ENCODE measurements around the gene ZIC5.

GRCh38 chr13:99998261-99998660, 26.7 kb upstream of the ZIC5 start:
- TF ChIP-seq, protein P1, sequence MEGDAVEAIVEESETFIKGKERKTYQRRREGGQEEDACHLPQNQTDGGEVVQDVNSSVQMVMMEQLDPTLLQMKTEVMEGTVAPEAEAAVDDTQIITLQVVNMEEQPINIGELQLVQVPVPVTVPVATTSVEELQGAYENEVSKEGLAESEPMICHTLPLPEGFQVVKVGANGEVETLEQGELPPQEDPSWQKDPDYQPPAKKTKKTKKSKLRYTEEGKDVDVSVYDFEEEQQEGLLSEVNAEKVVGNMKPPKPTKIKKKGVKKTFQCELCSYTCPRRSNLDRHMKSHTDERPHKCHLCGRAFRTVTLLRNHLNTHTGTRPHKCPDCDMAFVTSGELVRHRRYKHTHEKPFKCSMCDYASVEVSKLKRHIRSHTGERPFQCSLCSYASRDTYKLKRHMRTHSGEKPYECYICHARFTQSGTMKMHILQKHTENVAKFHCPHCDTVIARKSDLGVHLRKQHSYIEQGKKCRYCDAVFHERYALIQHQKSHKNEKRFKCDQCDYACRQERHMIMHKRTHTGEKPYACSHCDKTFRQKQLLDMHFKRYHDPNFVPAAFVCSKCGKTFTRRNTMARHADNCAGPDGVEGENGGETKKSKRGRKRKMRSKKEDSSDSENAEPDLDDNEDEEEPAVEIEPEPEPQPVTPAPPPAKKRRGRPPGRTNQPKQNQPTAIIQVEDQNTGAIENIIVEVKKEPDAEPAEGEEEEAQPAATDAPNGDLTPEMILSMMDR (conservative IDR thresholded peaks at IDR 0.05 in 1 of 2, IDR thresholded peaks at IDR 0.05 in 1 of 2; ENCODE audit: extremely low read depth in 1 of 2, insufficient read depth in 1 of 2, low read depth in 1 of 2, low read length in 2 of 2): no peak
- no peak for TF ChIP-seq EZH2 (IDR thresholded peaks at IDR 0.05; ENCODE audit: borderline replicate concordance, low read length)
